ENCODE results near the gene CLTC.

Gene CLTC

GRCh38 chr17:59723041-59723440 lies 103.3 kb downstream of the CLTC start:
- no peak for DNase-seq (ENCODE audit: low read depth in 2 of 2, low spot score in 1 of 2)

GRCh38 chr17:59723607-59724006 lies 103.9 kb downstream of the CLTC start:
- DNase-seq (ENCODE audit: low read depth in 2 of 2, low spot score in 1 of 2), result no peak

- DNase-seq (ENCODE audit: low read depth in 2 of 2, low spot score in 1 of 2), result no peak
These were observed 106.0 kb downstream of the CLTC start for GRCh38 chr17:59725691-59726090.

GRCh38 chr17:59727817-59728533 lies 108.3 kb downstream of the CLTC start:
- DNase-seq (ENCODE audit: low read depth in 2 of 2, low spot score in 1 of 2), result no peak

GRCh38 chr17:59730268-59730834 lies 110.7 kb downstream of the CLTC start:
- no peak for DNase-seq (ENCODE audit: low read depth in 2 of 2, low spot score in 1 of 2)

GRCh38 chr17:59733697-59734096 lies 114.0 kb downstream of the CLTC start:
- no peak for DNase-seq (ENCODE audit: low read depth in 2 of 2, low spot score in 1 of 2)

GRCh38 chr17:59734226-59734625 lies 114.5 kb downstream of the CLTC start:
- no peak for DNase-seq (ENCODE audit: low read depth in 2 of 2, low spot score in 1 of 2)

GRCh38 chr17:59737324-59737723 lies 117.6 kb downstream of the CLTC start:
- DNase-seq (ENCODE audit: low read depth in 2 of 2, low spot score in 1 of 2), result no peak

- no peak for DNase-seq (ENCODE audit: low read depth in 2 of 2, low spot score in 1 of 2)
These were observed 124.1 kb downstream of the CLTC start for GRCh38 chr17:59743842-59744241.

- no peak for DNase-seq (ENCODE audit: low read depth in 2 of 2, low spot score in 1 of 2)
These were observed 125.3 kb downstream of the CLTC start for GRCh38 chr17:59745040-59745439.
